Immature natural killer cell (primary cell): ENCODE results near the gene FKRP. TPM values are rescaled to one million over a fixed set of nuclear protein-coding genes. Genes with fewer than 3 reads are reported as not detected.
"Not testable (repeated sequence)": the region's sequence is repeated elsewhere in the genome, so short reads cannot be mapped to it uniquely, and the experiment has no call there.

ENCODE experiments used
- DNase-seq, 3 donors: peaks; one replicate each; pipeline ENCODE4 v3.0.0; 2022; ENCODE audit warnings: mixed read lengths in 1 of 3
- H3K27ac Mint-ChIP-seq, 6 donors: one replicate each; pipeline ENCODE4 v1.8.0; 2020; ENCODE audit warnings: mixed read lengths in 6 of 6, mild to moderate bottlenecking in 5 of 6, inconsistent platforms in 4 of 6, moderate library complexity in 3 of 6
- H3K27me3 Mint-ChIP-seq, 3 donors: one replicate each; pipeline ENCODE4 v1.8.0; 2020 to 2021; ENCODE audit warnings: low read depth in 3 of 3, mild to moderate bottlenecking in 3 of 3, mixed read lengths in 3 of 3, moderate library complexity in 3 of 3, inconsistent platforms in 1 of 3
- H3K36me3 Mint-ChIP-seq, 3 donors: one replicate each; pipeline ENCODE4 v1.8.0; 2020; ENCODE audit warnings: mixed read lengths in 3 of 3, inconsistent platforms in 2 of 3, mild to moderate bottlenecking in 2 of 3
- H3K4me1 Mint-ChIP-seq, 2 donors: one replicate each; pipeline ENCODE4 v1.8.0; 2020; ENCODE audit warnings: inconsistent platforms in 2 of 2, mild to moderate bottlenecking in 2 of 2, mixed read lengths in 2 of 2, moderate library complexity in 1 of 2
- H3K4me3 Mint-ChIP-seq, 5 donors: one replicate each; pipeline ENCODE4 v1.8.0; 2020; ENCODE audit warnings: mild to moderate bottlenecking in 5 of 5, mixed read lengths in 5 of 5, inconsistent platforms in 3 of 5, moderate library complexity in 3 of 5
- H3K9me3 Mint-ChIP-seq, 6 donors: one replicate each; pipeline ENCODE4 v1.8.0; 2020; ENCODE audit warnings: mild to moderate bottlenecking in 6 of 6, mixed read lengths in 6 of 6, inconsistent platforms in 4 of 6, moderate library complexity in 3 of 6
- polyA plus RNA-seq, 3 donors: library from polyadenylated mRNA; unstranded; fragments of 300-500 nt; fragmentation: Illumina TruSeq; gene quantifications; one replicate each; pipeline ENCODE4 v1.2.3, GENCODE V29; 2021

FKRP gene
- polyA plus RNA-seq, 3 donors from 2014 or later = 2.2 to 5.4 TPM; not detected in 1

DNA sequence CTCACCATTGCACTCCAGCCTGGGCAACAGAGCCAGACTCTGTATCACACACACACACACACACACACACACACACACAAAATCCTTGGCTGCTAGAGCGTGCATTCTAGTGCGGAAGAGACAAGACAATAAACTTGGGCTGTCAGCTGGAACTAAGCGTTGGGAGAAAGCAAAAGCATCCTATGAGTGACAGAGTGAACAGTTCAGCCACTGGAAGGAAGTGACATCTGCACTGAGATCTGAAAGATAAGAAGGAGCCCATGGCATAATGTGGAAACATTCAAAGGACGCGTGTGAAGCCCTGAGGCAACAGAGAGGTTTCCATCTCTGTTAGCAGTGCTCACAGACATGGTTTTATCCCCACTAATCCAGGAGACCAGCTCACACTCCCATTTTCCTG is 46.1 kb downstream of the FKRP start:
- Mint-ChIP-seq H3K4me1 (peaks cover 26 to 32% of the 10 kb centered on the region in 2 donors), H3K9me3 (no peaks in the 10 kb centered on the region), H3K36me3 (no peaks in the 10 kb centered on the region), H3K27ac (peak overlapping the region in 2 of 6 donors; percentile 34 to 54), H3K4me3 (peak overlapping the region in 1 of 5 donors; percentile 3), H3K27me3 (peaks cover 0 to 3% (median 2%) of the 10 kb centered on the region in 3 donors)
- DNase-seq = peak; percentile 20 to 46 (median 46)

DNA sequence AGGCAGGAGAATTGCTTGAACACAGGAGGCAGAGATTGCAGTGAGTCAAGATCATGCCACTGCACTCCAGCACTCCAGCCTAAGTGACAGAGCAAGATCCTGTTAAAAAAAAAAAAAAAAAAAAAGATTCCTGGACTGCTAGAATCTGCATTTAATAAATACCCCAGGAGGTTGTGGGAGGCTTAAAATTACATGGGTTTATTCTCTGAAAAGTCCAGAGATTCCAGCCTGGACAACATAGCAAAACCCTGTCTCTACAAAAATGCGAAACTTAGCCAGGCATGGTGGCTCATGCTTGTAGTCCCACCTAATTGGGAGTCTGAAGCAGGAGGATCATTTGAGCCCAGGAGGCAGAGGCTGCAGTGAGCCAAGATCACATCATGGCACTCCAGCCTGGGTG is 52.0 kb downstream of the FKRP start:
- no peaks in the 10 kb centered on the region for H3K9me3 Mint-ChIP-seq
- DNase-seq = no peak
- H3K27ac Mint-ChIP-seq = no peak overlapping the region
- H3K4me3 Mint-ChIP-seq = no peak overlapping the region
- H3K27me3 Mint-ChIP-seq = peaks cover 0 to 6% (median 3%) of the 10 kb centered on the region in 3 donors
- H3K36me3 Mint-ChIP-seq = no peaks in the 10 kb centered on the region
- no peaks in the 10 kb centered on the region for H3K4me1 Mint-ChIP-seq

DNA sequence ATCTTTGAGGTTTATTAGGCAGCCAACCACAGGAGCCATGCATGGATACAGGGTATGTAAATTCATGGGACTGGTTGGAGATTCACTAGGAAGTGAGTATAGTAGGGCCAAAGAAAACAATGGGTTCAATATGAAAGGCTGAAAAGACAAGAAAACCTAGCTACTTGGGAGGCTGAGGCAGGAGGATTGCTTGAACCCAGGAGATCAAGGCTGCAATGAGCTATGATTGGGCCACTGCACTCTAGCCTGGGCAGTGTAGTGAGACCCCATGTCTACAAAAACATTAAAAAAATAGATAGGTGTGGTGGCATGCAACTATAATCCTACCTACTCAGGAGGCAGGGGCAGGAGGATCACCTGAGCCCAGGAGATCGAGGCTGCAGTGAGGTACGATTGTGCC is 52.9 kb downstream of the FKRP start:
- Mint-ChIP-seq H3K27ac (peak overlapping the region in 1 of 6 donors; percentile 42), H3K4me1 (no peaks in the 10 kb centered on the region), H3K9me3 (no peaks in the 10 kb centered on the region), H3K36me3 (no peaks in the 10 kb centered on the region), H3K4me3 (no peak overlapping the region), H3K27me3 (peaks cover 0 to 6% (median 3%) of the 10 kb centered on the region in 3 donors)
- DNase-seq = no peak

DNA sequence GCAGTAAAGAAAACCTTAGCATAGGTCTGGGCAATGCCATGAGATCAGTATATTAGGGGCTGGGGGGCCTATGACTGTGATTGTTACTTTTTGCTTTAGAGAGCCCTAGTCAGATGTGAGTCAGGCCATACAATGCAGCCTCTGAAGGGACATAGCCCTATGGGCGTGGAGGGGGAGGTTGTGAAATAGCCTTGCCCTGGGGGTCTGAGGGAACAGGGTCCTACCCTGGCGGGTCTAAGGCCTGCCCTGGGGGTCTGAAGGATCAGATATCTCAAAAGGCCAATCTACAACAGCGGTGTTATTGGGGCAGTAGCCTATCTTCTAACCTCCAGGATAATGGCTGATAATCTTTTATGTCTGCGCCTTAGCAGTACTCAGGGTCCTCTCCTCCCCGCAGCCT is 56.3 kb downstream of the FKRP start:
- no peak for DNase-seq
- Mint-ChIP-seq H3K36me3 (no peaks in the 10 kb centered on the region), H3K4me3 (no peak overlapping the region), H3K27ac (no peak overlapping the region), H3K4me1 (no peaks in the 10 kb centered on the region), H3K9me3 (no peaks in the 10 kb centered on the region), H3K27me3 (peaks cover 0 to 3% (median 3%) of the 10 kb centered on the region in 3 donors)

DNA sequence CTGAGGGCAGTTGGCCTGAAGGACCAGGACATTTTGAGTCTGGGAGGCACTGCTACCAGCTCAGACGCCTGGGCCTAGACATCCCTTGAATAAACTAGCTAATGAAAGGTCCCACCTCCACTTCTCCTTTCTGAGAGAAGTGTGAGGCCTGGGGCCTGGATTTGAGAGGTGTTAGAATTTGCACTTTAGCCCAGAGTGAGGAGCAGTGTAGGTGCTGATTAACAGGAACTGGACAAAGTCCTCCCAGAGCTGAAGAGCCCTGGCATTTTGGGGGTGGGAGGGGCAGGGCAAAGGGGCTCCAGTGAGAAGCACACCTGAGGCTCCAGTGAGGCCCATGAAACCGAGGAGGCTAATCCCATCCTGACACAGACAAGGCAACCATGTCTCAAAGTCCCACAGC is 57.7 kb downstream of the FKRP start:
- no peak overlapping the region for H3K4me3 Mint-ChIP-seq
- no peak overlapping the region for H3K27ac Mint-ChIP-seq
- no peaks in the 10 kb centered on the region for H3K9me3 Mint-ChIP-seq
- no peak for DNase-seq
- H3K27me3 Mint-ChIP-seq = peaks cover 0 to 3% (median 1%) of the 10 kb centered on the region in 3 donors
- H3K36me3 Mint-ChIP-seq = no peaks in the 10 kb centered on the region
- H3K4me1 Mint-ChIP-seq = no peaks in the 10 kb centered on the region

DNA sequence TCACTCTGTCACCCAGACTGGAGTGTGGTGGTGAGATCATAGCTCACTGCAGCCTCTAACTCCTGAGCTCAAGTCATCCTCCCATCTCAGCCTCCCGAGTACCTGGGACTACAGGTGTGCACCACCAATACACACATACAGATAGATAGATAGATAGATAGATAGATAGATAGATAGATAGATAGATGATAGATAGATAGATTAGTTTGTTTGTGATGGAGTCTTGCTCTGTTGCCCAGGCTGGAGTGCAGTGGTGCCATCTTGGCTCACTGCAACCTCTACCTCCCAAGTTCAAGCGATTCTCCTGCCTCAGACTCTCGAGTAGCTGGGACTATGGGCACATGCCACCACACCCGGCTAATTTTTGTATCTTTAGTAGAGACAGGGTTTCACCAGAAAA is 58.6 kb downstream of the FKRP start:
- not testable (repeated sequence) for H3K36me3 Mint-ChIP-seq, H3K9me3 Mint-ChIP-seq, H3K4me1 Mint-ChIP-seq, H3K27ac Mint-ChIP-seq, DNase-seq, H3K4me3 Mint-ChIP-seq, H3K27me3 Mint-ChIP-seq

DNA sequence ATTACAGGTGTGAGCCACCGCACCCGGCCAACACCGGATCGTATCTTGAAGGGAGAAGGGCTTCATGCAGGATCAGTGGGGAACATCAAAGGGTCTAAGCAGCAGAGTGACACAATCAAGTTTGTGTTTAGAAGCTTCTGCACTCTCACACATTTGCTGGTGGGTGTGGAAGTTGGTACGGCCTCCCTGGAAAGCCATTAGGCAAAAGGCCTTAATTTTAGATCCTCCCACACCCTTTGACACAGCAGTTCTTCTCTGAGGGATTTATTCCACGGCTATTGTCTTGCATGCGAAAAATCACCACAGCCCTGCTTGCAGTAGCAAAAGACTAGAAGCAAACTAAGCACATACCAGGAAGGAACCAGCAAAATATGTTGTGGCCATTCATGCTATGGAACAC is 60.8 kb downstream of the FKRP start:
- Mint-ChIP-seq H3K4me3 (no peak overlapping the region), H3K9me3 (no peaks in the 10 kb centered on the region), H3K4me1 (no peaks in the 10 kb centered on the region), H3K27ac (no peak overlapping the region), H3K36me3 (no peaks in the 10 kb centered on the region), H3K27me3 (peaks cover 0 to 4% (median 0%) of the 10 kb centered on the region in 3 donors)
- no peak for DNase-seq

Other genes starting within 250 kb of the FKRP start
- 100 to 1,000 TPM; 151 to 185 (median 178) TPM for gene CALM3, start 144.7 kb upstream of the FKRP start, polyA plus RNA-seq
- under 1 TPM in 2 of 3 donors, not detected in 1; 0.14 to 0.52 TPM for gene PTGIR, start 121.0 kb upstream of the FKRP start, polyA plus RNA-seq
- not detected for gene GNG8, start 109.9 kb upstream of the FKRP start, polyA plus RNA-seq
- gene DACT3, start 84.9 kb upstream of the FKRP start, polyA plus RNA-seq = not detected
- gene PRKD2, start 28.9 kb upstream of the FKRP start, polyA plus RNA-seq = 100 to 1,000 TPM in 1 of 3 donors, 10 to 100 TPM in 2; 36.3 to 116 (median 36.3) TPM
- 10 to 100 TPM in 2 of 3 donors, 1 to 10 TPM in 1; 8.8 to 26.8 (median 10.8) TPM for gene STRN4, start 393 bp downstream of the FKRP start, polyA plus RNA-seq
- 10 to 100 TPM; 17.4 to 37.7 (median 32.6) TPM for gene SLC1A5, start 42.5 kb downstream of the FKRP start, polyA plus RNA-seq
- 100 to 1,000 TPM in 1 of 3 donors, 10 to 100 TPM in 2; 86.8 to 116 (median 90.3) TPM for gene AP2S1, start 104.8 kb downstream of the FKRP start, polyA plus RNA-seq
- 1 to 10 TPM; 1.5 to 6.9 (median 2.7) TPM for gene ARHGAP35, start 114.9 kb downstream of the FKRP start, polyA plus RNA-seq